IMR-90 (cell line): Measurements from ENCODE around the gene CGNL1. TPM values are rescaled to one million over a fixed set of nuclear protein-coding genes. Genes with fewer than 3 reads are reported as not detected.

ENCODE experiments used
- ATAC-seq: fragments of 200-7000 bp; cut with Tn5 transposase; 2 replicates; pipeline ENCODE4 v1.9.1; 2020; ENCODE audit warnings: low read depth, mild to moderate bottlenecking, moderate library complexity
- BruUV-seq: library from RNA; stranded (reverse); fragments of 400-500 nt; replicated peaks from 2 replicates; lab custom pipeline; 2021; lab: Mats Ljungman, UMichigan
- CTCF ChIA-PET: fragments of 300-600 bp; formaldehyde crosslinking; extraction: SDS; loops from one replicate; lab custom pipeline; 2021; ENCODE audit warnings: antibody characterized with exemption; lab: Yijun Ruan, JAX
- POLR2A ChIA-PET: fragments of 300-600 bp; sonication (Branson Sonifier 250); formaldehyde crosslinking; loops from one replicate; lab custom pipeline; 2022; ENCODE audit warnings: antibody characterized with exemption; ENCODE audit not compliant: unreplicated experiment; lab: Charles Lee
- DNase-seq: peaks from one replicate; pipeline ENCODE4 v3.0.0; 2013
- H2AFZ ChIP-seq: replicated peaks from 2 replicates; pipeline ENCODE3; 2013; ENCODE audit warnings: low read length, mild to moderate bottlenecking; ENCODE audit not compliant: poor library complexity
- H2AK5ac ChIP-seq: 2 replicates; pipeline ENCODE4 v1.6.1; 2013; ENCODE audit warnings: low read depth, low read length, inconsistent platforms
- H2AK9ac ChIP-seq: replicated peaks from 2 replicates; pipeline ENCODE3; 2013; ENCODE audit warnings: mild to moderate bottlenecking, low read depth, low read length, moderate library complexity; ENCODE audit not compliant: poor library complexity
- H2BK120ac ChIP-seq: 2 replicates; pipeline ENCODE4 v1.6.1; 2013; ENCODE audit warnings: low read depth, low read length, inconsistent platforms
- H2BK15ac ChIP-seq: 3 replicates; pipeline ENCODE4 v1.6.1; 2013; ENCODE audit warnings: low read depth, low read length, inconsistent platforms
- H2BK20ac ChIP-seq: 2 replicates; pipeline ENCODE4 v1.6.1; 2013; ENCODE audit warnings: low read depth, mild to moderate bottlenecking, inconsistent platforms, low read length, moderate library complexity
- H2BK5ac ChIP-seq: 2 replicates; pipeline ENCODE4 v1.6.1; 2013; ENCODE audit warnings: mild to moderate bottlenecking, low read depth, low read length, inconsistent platforms; ENCODE audit not compliant: poor library complexity, severe bottlenecking
- H3K14ac ChIP-seq: replicated peaks from 2 replicates; pipeline ENCODE4 v1.6.1; 2013; ENCODE audit warnings: low read depth, low read length, inconsistent platforms
- H3K18ac ChIP-seq: 2 replicates; pipeline ENCODE4 v1.6.1; 2013; ENCODE audit warnings: low read depth, low read length, control low read depth
- H3K23ac ChIP-seq: 2 replicates; pipeline ENCODE4 v1.6.1; 2013; ENCODE audit warnings: low read depth, low read length, inconsistent platforms
- H3K27ac ChIP-seq: 2 replicates; pipeline ENCODE4 v1.5.1; 2013; ENCODE audit warnings: mild to moderate bottlenecking, control low read depth, low read length; ENCODE audit not compliant: insufficient read depth
- H3K27me3 ChIP-seq: 2 replicates; pipeline ENCODE4 v1.6.1; 2013; ENCODE audit warnings: low read length; ENCODE audit not compliant: control insufficient read depth, insufficient read depth
- H3K36me3 ChIP-seq: 2 replicates; pipeline ENCODE4 v1.6.1; 2013; ENCODE audit warnings: low read length, mixed read lengths; ENCODE audit not compliant: control insufficient read depth, insufficient read depth
- H3K4ac ChIP-seq: 2 replicates; pipeline ENCODE4 v1.6.1; 2013; ENCODE audit warnings: low read depth, low read length, inconsistent platforms
- H3K4me1 ChIP-seq: 2 replicates; pipeline ENCODE4 v1.6.1; 2013; ENCODE audit warnings: low read length, mixed read lengths; ENCODE audit not compliant: control insufficient read depth, insufficient read depth
- H3K4me2 ChIP-seq: 2 replicates; pipeline ENCODE4 v1.6.1; 2013; ENCODE audit warnings: low read depth, mild to moderate bottlenecking, control low read depth, low read length, moderate library complexity
- H3K4me3 ChIP-seq: 2 replicates; pipeline ENCODE4 v1.5.1; 2013; ENCODE audit warnings: low read depth, mild to moderate bottlenecking, control low read depth, low read length, moderate library complexity; ENCODE audit not compliant: insufficient read depth
- H3K56ac ChIP-seq: 2 replicates; pipeline ENCODE4 v1.6.1; 2013; ENCODE audit warnings: low read length, inconsistent platforms; ENCODE audit not compliant: insufficient read depth; ENCODE audit errors: extremely low read depth
- H3K79me1 ChIP-seq, 2 experiments: 2 replicates each; pipeline ENCODE4 v1.6.1; 2013; ENCODE audit warnings: low read length in 2 of 2, inconsistent platforms in 1 of 2, low read depth in 1 of 2
- H3K9ac ChIP-seq: 2 replicates; pipeline ENCODE4 v1.6.1; 2013; ENCODE audit warnings: low read depth, low read length, control low read depth
- H3K9me1 ChIP-seq: 2 replicates; pipeline ENCODE4 v1.6.1; 2013; ENCODE audit warnings: low read length, inconsistent platforms; ENCODE audit not compliant: insufficient read depth
- H3K9me3 ChIP-seq: 2 replicates; pipeline ENCODE4 v1.6.1; 2013; ENCODE audit warnings: low read length; ENCODE audit not compliant: control insufficient read depth, insufficient read depth
- H4K20me1 ChIP-seq: 2 replicates; pipeline ENCODE4 v1.6.1; 2013; ENCODE audit warnings: low read length, inconsistent platforms; ENCODE audit not compliant: insufficient read depth
- H4K5ac ChIP-seq: 2 replicates; pipeline ENCODE4 v1.6.1; 2013; ENCODE audit warnings: mild to moderate bottlenecking, low read depth, low read length, control low read depth
- H4K8ac ChIP-seq, 2 experiments: 2 replicates each; pipeline ENCODE4 v1.6.1; 2013; ENCODE audit warnings: low read depth in 2 of 2, low read length in 2 of 2, control low read depth in 1 of 2, inconsistent platforms in 1 of 2
- H4K91ac ChIP-seq: 2 replicates; pipeline ENCODE4 v1.6.1; 2013; ENCODE audit warnings: low read depth, low read length, inconsistent platforms; ENCODE audit not compliant: insufficient read depth
- MAFK ChIP-seq: IDR thresholded peaks from 2 replicates; pipeline ENCODE4 v1.6.1; 2012; ENCODE audit warnings: low read depth, low read length, improper control_type of control experiment
- RAD21 ChIP-seq: IDR thresholded peaks from 2 replicates; pipeline ENCODE4 v1.6.1; 2012; ENCODE audit warnings: low read length, improper control_type of control experiment
- WGBS, 2 experiments: methylation state at CpG; one replicate each; pipeline versions ENCODE4 v1.1.5 to v1.1.7; 2013; ENCODE audit warnings: missing lambda C conversion rate in 2 of 2; ENCODE audit not compliant: insufficient read length in 1 of 2; ENCODE audit errors: extremely low coverage in 2 of 2; 5-methylcytosine and 5-hydroxymethylcytosine counted together
- dilution Hi-C: fragments of 300-500 bp; cut with HindIII; formaldehyde crosslinking; loops from one replicate; pipeline ENCODE4 v1.14.3; 2018; ENCODE audit warnings: low sequenced_read_pairs; ENCODE audit not compliant: unreplicated experiment
- in situ Hi-C: fragments of 300-500 bp; cut with MboI; formaldehyde crosslinking; loops from 3 replicates; pipeline ENCODE4 v1.14.3; 2019; ENCODE audit warnings: low sequenced_read_pairs, inconsistent platforms, mixed read lengths
- intact Hi-C: fragments of 100-400 bp; cut with micrococcal nuclease; formaldehyde crosslinking; loops from 2 replicates; pipeline ENCODE4 v1.10.0; 2022
- polyA plus RNA-seq, 3 experiments: library from polyadenylated mRNA; depleted of rRNA; stranded (reverse); fragments of >200 nt; gene quantifications; 2 replicates each; pipeline ENCODE4 v1.2.3, GENCODE V29; 2012; ENCODE audit warnings: low replicate concordance in 1 of 3
- total RNA-seq: library from RNA; depleted of rRNA; stranded (reverse); fragments of >200 nt; gene quantifications from 2 replicates; pipeline ENCODE4 v1.2.3, GENCODE V29; 2012

Gene CGNL1
- total and polyA plus RNA-seq, 2 of the 4 experiments (the other 2 are of a cell fraction) = 0.07 to 0.18 TPM

GRCh38 chr15:57403017-57403416 lies 26.7 kb downstream of the CGNL1 start:
- no peaks in the 10 kb centered on the region for H4K20me1 ChIP-seq
- no peaks in the 10 kb centered on the region for H3K9me3 ChIP-seq
- H4K8ac ChIP-seq = no peak overlapping the region
- WGBS, 2 experiments = 63% methylated on average over 1 of the region's 4 CpGs; no CpG with 5 or more reads in 1 of the 2 experiments
- no peak overlapping the region for H2BK5ac ChIP-seq
- H3K4me2 ChIP-seq = no peak overlapping the region
- no peak for TF ChIP-seq MAFK
- no peak for TF ChIP-seq RAD21
- no TSS peak for BruUV-seq
- no peak overlapping the region for H3K4me3 ChIP-seq
- dilution Hi-C loops = no loop called here
- no peak overlapping the region for H3K18ac ChIP-seq
- no peak overlapping the region for H2BK15ac ChIP-seq
- H4K5ac ChIP-seq = no peak overlapping the region
- no peak overlapping the region for H3K4ac ChIP-seq
- H3K14ac ChIP-seq = no peak overlapping the region
- H4K91ac ChIP-seq = no peak overlapping the region
- in situ Hi-C loops = no loop called here
- no peak overlapping the region for H3K9ac ChIP-seq
- H2AFZ ChIP-seq = no peak overlapping the region
- DNase-seq (no peak), ATAC-seq (no peak)
- H2BK120ac ChIP-seq = no peak overlapping the region
- no peak overlapping the region for H3K23ac ChIP-seq
- no peak overlapping the region for H3K56ac ChIP-seq
- H3K27me3 ChIP-seq = peaks cover 14% of the 10 kb centered on the region
- no peak overlapping the region for H2BK20ac ChIP-seq
- ChIA-PET CTCF (no interaction called here), POLR2A (no interaction called here)
- no peak overlapping the region for H2AK5ac ChIP-seq
- no peak overlapping the region for H3K27ac ChIP-seq
- H2AK9ac ChIP-seq = no peak overlapping the region
- intact Hi-C loops = no loop called here
- no peaks in the 10 kb centered on the region for H3K9me1 ChIP-seq
- no peaks in the 10 kb centered on the region for H3K36me3 ChIP-seq
- H3K4me1 ChIP-seq = no peaks in the 10 kb centered on the region
- H3K79me1 ChIP-seq = no peaks in the 10 kb centered on the region
